Measurements from ENCODE around the gene SGTA. TPM values are rescaled to one million over a fixed set of nuclear protein-coding genes. Genes with fewer than 3 reads are reported as not detected.

Gene SGTA
- total RNA-seq, 6 experiments from 2014 or later: 60.7 to 68.1 (median 62.8) TPM

DNA sequence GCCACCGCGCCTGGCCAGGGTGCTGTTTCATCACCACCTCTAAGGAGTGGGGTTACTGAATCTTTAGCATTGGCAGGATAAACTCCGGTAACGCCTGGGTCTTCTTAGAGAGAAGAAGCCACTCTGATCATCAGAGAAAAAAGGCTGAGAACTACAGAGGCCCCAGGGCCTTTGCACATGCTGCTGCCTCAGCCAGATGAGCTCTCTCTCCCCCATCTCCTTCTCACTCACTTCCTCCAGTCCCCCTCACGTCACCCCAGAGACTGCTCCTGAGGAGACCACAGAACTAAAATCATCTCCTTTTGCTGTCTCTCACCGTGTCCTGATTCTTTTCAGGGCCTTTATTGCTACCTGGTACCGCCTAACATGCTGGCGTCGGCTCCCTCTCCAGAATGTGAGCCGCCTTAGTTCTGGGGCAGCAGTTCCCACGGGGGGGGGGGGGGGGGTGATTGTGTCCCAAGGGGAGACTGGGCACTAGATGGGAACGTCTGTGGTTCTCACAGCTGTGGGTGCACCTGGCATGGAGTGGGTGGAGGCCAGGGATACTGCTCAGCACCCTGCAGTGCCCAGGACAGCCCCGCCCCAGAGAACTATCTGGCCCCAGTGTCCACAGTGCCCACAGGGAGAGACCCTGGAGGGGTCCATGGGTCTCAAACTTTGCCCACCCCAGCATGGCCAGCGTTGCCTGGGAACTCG lies 56.8 kb downstream of the SGTA start:
- H3K36me3 Mint-ChIP-seq (ENCODE audit: low read depth): no peaks in the 10 kb centered on the region

DNA sequence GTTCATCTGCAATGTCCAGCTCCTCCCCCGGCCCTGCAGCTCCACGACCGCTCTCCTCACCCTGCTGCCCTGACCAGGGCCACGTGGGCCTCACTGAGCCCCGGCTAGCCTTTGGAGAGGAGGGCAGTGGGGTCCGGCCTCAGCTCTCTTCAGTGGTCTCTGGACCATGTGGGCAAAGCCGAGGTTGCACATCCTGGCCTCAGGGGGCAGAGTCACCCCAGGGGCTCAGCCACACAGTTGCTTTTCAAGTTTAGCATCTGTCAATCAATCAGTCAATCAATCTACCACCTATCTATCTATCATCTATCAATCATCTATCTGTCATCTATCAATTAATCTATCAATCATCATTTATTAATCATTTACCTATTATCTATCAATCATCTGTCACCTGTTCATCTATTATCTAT lies 58.9 kb downstream of the SGTA start:
- no peak for DNase-seq
- Mint-ChIP-seq H3K9me3 (no peaks in the 10 kb centered on the region), H3K36me3 (ENCODE audit: low read depth) (no peaks in the 10 kb centered on the region), H3K27me3 (ENCODE audit: insufficient read depth) (peaks cover 4% of the 10 kb centered on the region), H3K4me1 (ENCODE audit: low read depth) (peaks cover 26% of the 10 kb centered on the region), H3K4me3 (no peak overlapping the region; the same call in 1 of the 2 replicates), H3K27ac (peak overlapping the region; percentile 81)
- TF ChIP-seq, protein P1, sequence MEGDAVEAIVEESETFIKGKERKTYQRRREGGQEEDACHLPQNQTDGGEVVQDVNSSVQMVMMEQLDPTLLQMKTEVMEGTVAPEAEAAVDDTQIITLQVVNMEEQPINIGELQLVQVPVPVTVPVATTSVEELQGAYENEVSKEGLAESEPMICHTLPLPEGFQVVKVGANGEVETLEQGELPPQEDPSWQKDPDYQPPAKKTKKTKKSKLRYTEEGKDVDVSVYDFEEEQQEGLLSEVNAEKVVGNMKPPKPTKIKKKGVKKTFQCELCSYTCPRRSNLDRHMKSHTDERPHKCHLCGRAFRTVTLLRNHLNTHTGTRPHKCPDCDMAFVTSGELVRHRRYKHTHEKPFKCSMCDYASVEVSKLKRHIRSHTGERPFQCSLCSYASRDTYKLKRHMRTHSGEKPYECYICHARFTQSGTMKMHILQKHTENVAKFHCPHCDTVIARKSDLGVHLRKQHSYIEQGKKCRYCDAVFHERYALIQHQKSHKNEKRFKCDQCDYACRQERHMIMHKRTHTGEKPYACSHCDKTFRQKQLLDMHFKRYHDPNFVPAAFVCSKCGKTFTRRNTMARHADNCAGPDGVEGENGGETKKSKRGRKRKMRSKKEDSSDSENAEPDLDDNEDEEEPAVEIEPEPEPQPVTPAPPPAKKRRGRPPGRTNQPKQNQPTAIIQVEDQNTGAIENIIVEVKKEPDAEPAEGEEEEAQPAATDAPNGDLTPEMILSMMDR (IDR thresholded peaks at IDR 0.05): peak; percentile 39; the same call in 1 of the 2 replicates

More for the DNA sequence above, 56.8 kb downstream of the SGTA start:
- H3K4me1 Mint-ChIP-seq (ENCODE audit: low read depth): peaks cover 20% of the 10 kb centered on the region
- H3K27ac Mint-ChIP-seq: no peak overlapping the region; the same call in 1 of the 2 replicates
- TF ChIP-seq, protein P1 (IDR thresholded peaks at IDR 0.05): no peak
- DNase-seq: no peak
- H3K27me3 Mint-ChIP-seq (ENCODE audit: insufficient read depth): peaks cover 4% of the 10 kb centered on the region
- no peak overlapping the region for H3K4me3 Mint-ChIP-seq
- H3K9me3 Mint-ChIP-seq: no peaks in the 10 kb centered on the region

DNA sequence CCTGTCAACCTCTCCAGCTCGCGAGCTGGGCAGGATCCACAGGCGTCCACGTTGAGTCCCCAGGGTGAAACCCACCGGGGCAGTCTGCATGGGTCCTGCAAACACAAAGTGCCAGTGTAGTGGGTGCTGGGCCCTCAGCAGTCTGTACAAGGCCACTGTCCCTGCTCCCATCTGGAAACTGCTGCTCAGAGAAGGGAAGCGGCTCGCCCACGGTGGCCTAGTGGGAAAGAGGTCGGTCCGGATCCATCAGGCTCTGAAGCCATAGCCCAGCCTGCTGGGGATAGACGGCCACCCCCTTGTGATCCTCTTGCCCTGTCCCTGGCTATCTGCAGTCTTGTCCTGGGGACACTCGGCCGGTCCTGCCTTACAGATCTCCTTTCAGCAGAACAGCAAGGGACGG lies 59.3 kb downstream of the SGTA start:
- Mint-ChIP-seq H3K27me3 (ENCODE audit: insufficient read depth) (peaks cover 4% of the 10 kb centered on the region), H3K4me3 (no peak overlapping the region), H3K27ac (peak overlapping the region; percentile 81), H3K9me3 (no peaks in the 10 kb centered on the region), H3K4me1 (ENCODE audit: low read depth) (peaks cover 26% of the 10 kb centered on the region), H3K36me3 (ENCODE audit: low read depth) (no peaks in the 10 kb centered on the region)
- TF ChIP-seq, protein P1 (IDR thresholded peaks at IDR 0.05): no peak
- no peak for DNase-seq

DNA sequence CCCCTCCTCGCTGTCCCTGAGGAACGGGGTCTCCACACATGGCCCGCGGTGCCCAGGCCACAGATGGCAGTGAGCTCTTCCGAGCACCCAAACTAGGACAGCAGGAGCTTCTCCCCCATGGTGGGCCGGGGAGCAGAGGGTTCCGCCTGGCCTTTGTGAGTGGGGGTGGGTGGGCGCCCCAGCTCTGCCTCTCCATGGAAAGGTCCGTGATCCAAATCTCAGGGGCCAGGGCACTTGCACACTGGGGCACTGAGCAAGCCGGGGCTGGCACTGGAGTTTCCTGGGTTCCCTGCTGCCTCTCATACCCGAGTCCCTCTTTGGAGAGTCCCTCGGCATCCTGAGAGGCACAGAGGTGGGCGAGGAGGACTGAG lies 59.7 kb downstream of the SGTA start:
- H3K27ac Mint-ChIP-seq: peak overlapping the region; percentile 81
- H3K4me1 Mint-ChIP-seq (ENCODE audit: low read depth): peaks cover 26% of the 10 kb centered on the region
- no peaks in the 10 kb centered on the region for H3K9me3 Mint-ChIP-seq
- no peaks in the 10 kb centered on the region for H3K36me3 Mint-ChIP-seq (ENCODE audit: low read depth)
- peaks cover 4% of the 10 kb centered on the region for H3K27me3 Mint-ChIP-seq (ENCODE audit: insufficient read depth)
- TF ChIP-seq, protein P1 (IDR thresholded peaks at IDR 0.05): no peak
- no peak for DNase-seq
- peak overlapping the region; percentile 20; the same call in 1 of the 2 replicates for H3K4me3 Mint-ChIP-seq

GRCh38 chr19:2722541-2723344 lies 60.3 kb downstream of the SGTA start:
- H3K36me3 Mint-ChIP-seq (ENCODE audit: low read depth): no peaks in the 10 kb centered on the region
- peaks cover 4% of the 10 kb centered on the region for H3K27me3 Mint-ChIP-seq (ENCODE audit: insufficient read depth)
- H3K4me1 Mint-ChIP-seq (ENCODE audit: low read depth): peaks cover 26% of the 10 kb centered on the region
- no peaks in the 10 kb centered on the region for H3K9me3 Mint-ChIP-seq
- peak overlapping the region; percentile 81 for H3K27ac Mint-ChIP-seq
- TF ChIP-seq, protein P1 (IDR thresholded peaks at IDR 0.05): no peak
- H3K4me3 Mint-ChIP-seq: peak overlapping the region; percentile 43; the same call in 1 of the 2 replicates
- peak; percentile 87 for DNase-seq
